OCI-LY3 (cell line): ENCODE results near the gene ABI2.

Source experiments
- H2AFZ ChIP-seq: fragments of 200-600, 300-600 bp; shearing (Covaris generic); 2 replicates; pipeline ENCODE4 v1.6.0; 2014; ENCODE audit warnings: antibody characterized with exemption, low read depth, low read length
- H3K27ac ChIP-seq: fragments of 200-600, 300-600 bp; sonication (generic); 2 replicates; pipeline ENCODE4 v1.5.1; 2014; ENCODE audit warnings: mild to moderate bottlenecking, low read length, moderate library complexity, mixed read lengths
- H3K27me3 ChIP-seq: fragments of 200-600, 300-600 bp; sonication (generic); 2 replicates; pipeline ENCODE4 v1.6.1; 2014; ENCODE audit warnings: low read depth, low read length, mixed read lengths
- H3K36me3 ChIP-seq: fragments of 200-600, 300-600 bp; sonication (generic); replicated peaks from 2 replicates; pipeline ENCODE3; 2014; ENCODE audit warnings: low read depth, low read length, mixed read lengths
- H3K4me1 ChIP-seq: fragments of 300-600, 200-600 bp; sonication (generic); 2 replicates; pipeline ENCODE4 v1.6.1; 2014; ENCODE audit warnings: low read length, mixed read lengths
- H3K4me2 ChIP-seq: fragments of 200-600, 300-600 bp; sonication (generic); 2 replicates; pipeline ENCODE4 v1.6.1; 2014; ENCODE audit warnings: low read length, mixed read lengths
- H3K4me3 ChIP-seq: fragments of 300-600, 200-600 bp; sonication (generic); 2 replicates; pipeline ENCODE4 v1.5.1; 2014; ENCODE audit warnings: antibody characterized with exemption, mild to moderate bottlenecking, low read length, moderate library complexity
- H3K79me2 ChIP-seq: fragments of 300-600, 200-600 bp; shearing (Covaris generic); 2 replicates; pipeline ENCODE4 v1.6.1; 2014; ENCODE audit warnings: mild to moderate bottlenecking, low read length, mixed read lengths
- H3K9ac ChIP-seq: fragments of 300-600, 200-600 bp; shearing (Covaris generic); 2 replicates; pipeline ENCODE4 v1.6.0; 2014; ENCODE audit warnings: mild to moderate bottlenecking, low read length, moderate library complexity
- H3K9me3 ChIP-seq: fragments of 200-600, 300-600 bp; shearing (Covaris generic); 2 replicates; pipeline ENCODE4 v1.6.1; 2014; ENCODE audit warnings: low read length, mixed read lengths; ENCODE audit not compliant: insufficient read depth
- H4K20me1 ChIP-seq: fragments of 200-600, 300-600 bp; sonication (generic); 2 replicates; pipeline ENCODE4 v1.6.1; 2016; ENCODE audit warnings: low read length, mixed read lengths; ENCODE audit not compliant: insufficient read depth
- CTCF ChIP-seq: fragments of 200-600, 300-600 bp; sonication (generic); IDR thresholded peaks from 2 replicates; pipeline ENCODE4 v1.5.1; 2014; ENCODE audit warnings: antibody characterized with exemption, low read length, low read depth
- EZH2phosphoT487 ChIP-seq: fragments of 200-600 bp; shearing (Covaris generic); IDR thresholded peaks from 2 replicates; pipeline ENCODE4 v1.6.1; 2018; ENCODE audit warnings: antibody characterized with exemption, mixed run types, low read depth

ABI2 gene

GRCh38 chr2:203446071-203446481, 117.9 kb downstream of the ABI2 start:
- no peaks in the 10 kb centered on the region for H3K79me2 ChIP-seq
- no peak overlapping the region for H2AFZ ChIP-seq
- no peak overlapping the region for H3K4me3 ChIP-seq
- no peaks in the 10 kb centered on the region for H3K27me3 ChIP-seq
- no peak overlapping the region for H3K9ac ChIP-seq
- H3K4me1 ChIP-seq = no peaks in the 10 kb centered on the region
- TF ChIP-seq CTCF (no peak), EZH2phosphoT487 (no peak)
- H3K4me2 ChIP-seq = no peak overlapping the region
- H3K36me3 ChIP-seq = no peaks in the 10 kb centered on the region
- no peaks in the 10 kb centered on the region for H3K9me3 ChIP-seq
- no peak overlapping the region for H3K27ac ChIP-seq
- H4K20me1 ChIP-seq = no peaks in the 10 kb centered on the region

GRCh38 chr2:203446780-203447179, 118.6 kb downstream of the ABI2 start:
- H3K79me2 ChIP-seq = no peaks in the 10 kb centered on the region
- no peaks in the 10 kb centered on the region for H4K20me1 ChIP-seq
- H3K9ac ChIP-seq = no peak overlapping the region
- H3K4me1 ChIP-seq = no peaks in the 10 kb centered on the region
- no peaks in the 10 kb centered on the region for H3K36me3 ChIP-seq
- H3K27me3 ChIP-seq = no peaks in the 10 kb centered on the region
- no peak overlapping the region for H3K4me2 ChIP-seq
- H3K27ac ChIP-seq = no peak overlapping the region
- H2AFZ ChIP-seq = no peak overlapping the region
- no peaks in the 10 kb centered on the region for H3K9me3 ChIP-seq
- no peak overlapping the region for H3K4me3 ChIP-seq
- TF ChIP-seq CTCF (no peak), EZH2phosphoT487 (no peak)

- no peak overlapping the region for H3K27ac ChIP-seq
- H3K36me3 ChIP-seq = no peaks in the 10 kb centered on the region
- H3K4me1 ChIP-seq = no peaks in the 10 kb centered on the region
- no peak overlapping the region for H2AFZ ChIP-seq
- no peak overlapping the region for H3K9ac ChIP-seq
- no peaks in the 10 kb centered on the region for H4K20me1 ChIP-seq
- H3K4me2 ChIP-seq = no peak overlapping the region
- H3K9me3 ChIP-seq = no peaks in the 10 kb centered on the region
- TF ChIP-seq CTCF (no peak), EZH2phosphoT487 (no peak)
- H3K27me3 ChIP-seq = no peaks in the 10 kb centered on the region
- H3K4me3 ChIP-seq = no peak overlapping the region
- H3K79me2 ChIP-seq = no peaks in the 10 kb centered on the region
Measured at GRCh38 chr2:203450561-203450960, 122.4 kb downstream of the ABI2 start.

- Histone ChIP-seq H3K4me1 (no peaks in the 10 kb centered on the region), H3K9me3 (no peaks in the 10 kb centered on the region), H3K79me2 (no peaks in the 10 kb centered on the region), H3K27me3 (no peaks in the 10 kb centered on the region), H4K20me1 (no peaks in the 10 kb centered on the region), H3K9ac (no peak overlapping the region), H3K27ac (no peak overlapping the region), H3K4me3 (no peak overlapping the region), H2AFZ (no peak overlapping the region), H3K36me3 (no peaks in the 10 kb centered on the region), H3K4me2 (no peak overlapping the region)
- no peak for TF ChIP-seq EZH2phosphoT487
- TF ChIP-seq CTCF = no peak
Measured at GRCh38 chr2:203451011-203451410, 122.8 kb downstream of the ABI2 start.
